Fibroblast of the aortic adventitia (primary cell): ENCODE results near the gene BICRAL. TPM values are rescaled to one million over a fixed set of nuclear protein-coding genes. Genes with fewer than 3 reads are reported as not detected.
"Not testable (repeated sequence)": the region's sequence is repeated elsewhere in the genome, so short reads cannot be mapped to it uniquely, and the experiment has no call there.

Experiments
- DNase-seq: peaks from one replicate; pipeline ENCODE4 v3.0.0-alpha.2; 2010; ENCODE audit warnings: low read depth
- H3K4me3 ChIP-seq: 2 replicates; pipeline ENCODE4 v1.5.1; 2011; ENCODE audit warnings: low read depth, mild to moderate bottlenecking, control low read depth, low read length, moderate library complexity
- total RNA-seq: library from RNA; depleted of rRNA; stranded (reverse); fragments of >200 nt; gene quantifications from 2 replicates; pipeline ENCODE4 v1.2.3, GENCODE V29; 2012; ENCODE audit warnings: low replicate concordance
- TF ChIP-seq, protein P1 (sequence below): IDR thresholded peaks from 2 replicates; pipeline ENCODE4 v1.5.1; 2011; ENCODE audit warnings: mild to moderate bottlenecking, low read length, control low read depth, inconsistent platforms; ENCODE audit not compliant: insufficient read depth

The BICRAL gene
- total RNA-seq, 1 donor = 15.8 TPM

DNA sequence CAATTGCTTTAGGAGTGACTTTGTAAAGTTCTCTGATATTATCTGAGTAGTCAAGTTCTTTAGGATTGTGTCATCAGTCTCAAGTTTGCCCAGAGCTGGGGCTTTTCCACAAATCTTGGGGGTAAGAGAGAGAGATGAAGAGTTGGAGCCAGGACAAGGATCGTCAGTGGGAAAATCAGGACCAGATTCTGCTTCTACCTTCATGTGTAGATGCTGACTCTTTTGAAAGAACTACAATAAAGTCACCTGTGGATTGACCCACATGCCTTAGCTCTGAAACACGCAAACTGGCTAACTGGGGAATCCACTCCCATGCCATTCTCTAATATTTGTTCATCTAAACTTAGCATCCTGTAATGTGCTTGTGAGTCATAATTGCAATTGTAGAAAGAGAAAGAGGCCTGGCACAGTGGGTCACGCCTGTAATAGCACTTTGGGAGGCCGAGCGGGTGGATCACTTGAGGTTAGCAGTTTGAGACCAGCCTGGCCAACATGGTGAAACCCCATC is 15.6 kb upstream of the BICRAL start:
- peak; percentile 64 for DNase-seq
- no peak overlapping the region for H3K4me3 ChIP-seq
- TF ChIP-seq, protein P1, sequence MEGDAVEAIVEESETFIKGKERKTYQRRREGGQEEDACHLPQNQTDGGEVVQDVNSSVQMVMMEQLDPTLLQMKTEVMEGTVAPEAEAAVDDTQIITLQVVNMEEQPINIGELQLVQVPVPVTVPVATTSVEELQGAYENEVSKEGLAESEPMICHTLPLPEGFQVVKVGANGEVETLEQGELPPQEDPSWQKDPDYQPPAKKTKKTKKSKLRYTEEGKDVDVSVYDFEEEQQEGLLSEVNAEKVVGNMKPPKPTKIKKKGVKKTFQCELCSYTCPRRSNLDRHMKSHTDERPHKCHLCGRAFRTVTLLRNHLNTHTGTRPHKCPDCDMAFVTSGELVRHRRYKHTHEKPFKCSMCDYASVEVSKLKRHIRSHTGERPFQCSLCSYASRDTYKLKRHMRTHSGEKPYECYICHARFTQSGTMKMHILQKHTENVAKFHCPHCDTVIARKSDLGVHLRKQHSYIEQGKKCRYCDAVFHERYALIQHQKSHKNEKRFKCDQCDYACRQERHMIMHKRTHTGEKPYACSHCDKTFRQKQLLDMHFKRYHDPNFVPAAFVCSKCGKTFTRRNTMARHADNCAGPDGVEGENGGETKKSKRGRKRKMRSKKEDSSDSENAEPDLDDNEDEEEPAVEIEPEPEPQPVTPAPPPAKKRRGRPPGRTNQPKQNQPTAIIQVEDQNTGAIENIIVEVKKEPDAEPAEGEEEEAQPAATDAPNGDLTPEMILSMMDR = no peak

DNA sequence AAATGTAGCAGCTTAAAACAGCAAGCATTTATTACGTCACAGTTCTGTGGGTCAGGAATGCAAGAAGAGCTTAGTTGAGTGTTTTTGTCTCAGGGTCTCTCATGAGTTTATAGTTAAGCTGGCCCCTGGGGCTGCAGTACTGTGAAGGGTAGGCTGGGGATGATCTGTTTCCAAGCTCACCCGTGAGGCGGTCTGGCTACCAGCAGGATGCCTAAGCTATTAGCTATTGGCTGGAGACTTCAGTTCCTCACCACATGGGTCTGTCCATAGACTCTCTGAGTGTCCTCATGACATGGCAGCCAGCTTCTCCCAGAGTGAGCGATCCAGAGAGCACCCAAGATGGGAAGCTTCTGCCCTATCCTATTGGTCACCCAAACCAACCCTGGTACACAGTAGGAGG is 12.8 kb upstream of the BICRAL start:
- no peak overlapping the region for H3K4me3 ChIP-seq
- TF ChIP-seq, protein P1 = no peak
- no peak for DNase-seq

DNA sequence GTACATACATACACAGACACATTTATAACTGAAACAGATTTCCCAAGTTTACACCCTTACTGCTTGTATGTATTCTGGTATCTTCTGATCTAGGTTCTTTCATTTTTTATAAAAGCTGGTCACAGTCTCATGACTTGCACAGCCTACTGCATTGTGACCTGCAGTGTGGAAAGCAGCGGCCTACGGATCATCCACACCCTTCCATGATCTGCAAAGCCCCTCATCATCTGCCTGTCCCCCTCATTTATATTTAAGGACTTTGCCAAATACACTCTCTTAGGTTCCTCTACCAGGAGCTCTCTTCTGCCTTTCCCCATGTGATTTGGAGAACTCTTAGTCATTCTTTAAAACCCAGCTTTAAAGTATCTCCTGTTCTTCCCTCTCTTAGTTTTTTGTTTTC is 12.0 kb upstream of the BICRAL start:
- no peak overlapping the region for H3K4me3 ChIP-seq
- TF ChIP-seq, protein P1 = no peak
- DNase-seq = no peak

DNA sequence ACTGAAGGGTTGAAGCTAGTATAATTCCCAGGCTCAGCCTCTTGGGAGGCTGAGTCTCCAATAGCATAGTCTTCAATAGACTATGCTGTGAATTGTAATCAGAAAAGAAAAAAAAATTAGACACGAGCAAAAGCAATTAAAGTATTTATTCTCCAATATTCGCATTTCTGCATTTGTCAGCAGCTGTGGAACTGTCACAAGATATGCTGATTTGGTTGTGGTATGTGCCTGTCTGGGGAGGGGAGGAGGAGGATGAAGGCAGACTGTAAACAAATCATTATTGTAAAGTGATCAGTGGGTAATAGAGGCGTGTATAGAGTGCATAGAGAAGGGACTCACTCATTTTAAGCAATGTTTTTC is 10.1 kb upstream of the BICRAL start:
- no peak for DNase-seq
- no peak overlapping the region for H3K4me3 ChIP-seq
- TF ChIP-seq, protein P1 = no peak

DNA sequence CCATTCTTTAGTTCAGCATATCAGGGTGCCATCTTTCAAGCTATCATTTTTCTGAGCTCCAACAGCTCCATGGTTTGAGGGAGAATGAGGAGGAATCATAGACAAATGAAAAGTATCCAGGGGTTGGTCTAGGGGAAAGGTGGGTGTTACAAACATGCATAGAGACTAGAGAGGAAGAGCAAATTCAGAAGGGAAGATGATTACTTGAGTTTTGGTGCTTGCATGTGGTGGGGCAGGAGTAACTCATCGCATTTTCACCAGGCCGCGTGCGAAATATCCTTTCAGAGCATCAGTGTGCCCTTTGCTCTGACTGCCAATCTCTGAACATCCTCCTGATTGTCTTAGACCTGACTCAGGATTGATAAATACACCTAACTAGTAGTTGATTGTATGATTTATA is 7.7 kb upstream of the BICRAL start:
- DNase-seq = no peak
- H3K4me3 ChIP-seq = no peak overlapping the region
- TF ChIP-seq, protein P1 = no peak

DNA sequence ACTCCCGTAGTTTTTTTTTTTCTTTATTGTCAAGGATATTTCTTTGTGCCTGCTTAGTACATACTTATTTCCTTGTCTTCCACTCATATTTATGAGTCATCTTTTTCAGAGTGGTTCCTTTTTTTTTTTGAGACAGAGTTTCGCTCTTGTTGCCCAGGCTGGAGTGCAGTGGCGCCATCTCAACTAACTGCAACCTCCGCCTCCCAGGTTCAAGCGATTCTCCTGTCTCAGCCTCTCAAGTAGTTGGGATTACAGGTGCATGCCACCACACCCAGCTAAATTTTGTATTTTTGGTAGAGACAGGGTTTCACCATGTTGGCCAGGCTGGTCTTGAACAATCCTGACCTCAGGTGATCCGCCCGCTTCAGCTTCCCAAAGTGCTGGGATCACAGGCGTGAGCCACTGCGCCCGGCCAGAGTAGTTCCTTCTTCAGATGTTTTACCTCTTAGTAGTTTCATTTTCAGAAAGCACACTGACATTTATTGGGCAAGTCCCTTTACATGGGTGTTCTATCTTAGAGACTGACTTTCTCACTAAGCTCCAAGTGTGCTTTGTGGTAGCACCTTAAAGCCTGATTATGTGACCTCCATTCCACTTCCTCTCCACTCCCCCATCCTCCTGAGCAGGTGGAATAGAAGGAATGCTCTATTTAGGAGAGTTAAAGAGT is 6.9 kb upstream of the BICRAL start:
- H3K4me3 ChIP-seq, DNase-seq: not testable (repeated sequence)

DNA sequence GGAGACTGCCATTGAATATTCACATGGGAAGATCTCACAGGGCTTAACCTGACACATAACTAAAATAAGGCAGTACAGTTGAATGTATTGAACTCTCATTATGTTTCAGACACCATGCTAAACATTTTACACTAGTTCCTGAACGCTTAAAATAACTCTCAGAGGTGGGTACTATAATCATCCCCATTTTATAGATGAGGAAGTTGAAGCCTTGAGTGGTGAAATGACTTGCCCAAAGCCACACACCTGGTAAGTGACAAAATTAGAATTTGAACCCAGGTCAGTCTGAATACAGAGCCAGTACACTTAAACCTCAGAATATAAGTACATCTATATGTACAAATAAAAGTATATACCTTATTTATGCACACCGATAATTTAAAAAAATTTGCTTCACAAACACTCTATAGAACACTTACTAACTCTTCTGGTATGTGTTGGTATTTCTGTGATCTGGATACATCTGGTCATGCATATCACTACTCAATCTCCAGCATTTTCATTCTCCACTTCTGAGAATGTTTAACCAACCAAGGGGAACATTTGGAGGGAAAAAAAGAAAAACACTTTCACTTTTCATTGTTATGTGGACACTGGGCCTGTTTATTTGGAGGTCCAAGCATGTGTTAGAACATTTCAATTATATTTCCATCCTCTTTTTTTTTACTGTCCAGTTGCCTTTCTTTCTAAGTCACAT is 4.6 kb upstream of the BICRAL start:
- H3K4me3 ChIP-seq = no peak overlapping the region
- TF ChIP-seq, protein P1 = no peak
- DNase-seq = peak; percentile 41
